NT2/D1 (cell line): ENCODE data around the gene FASN.

Source experiments
- DNase-seq: peaks from one replicate; pipeline ENCODE4 v3.0.0-alpha.2; 2011; ENCODE audit warnings: low read depth, low spot score
- H3K27me3 ChIP-seq: 2 replicates; pipeline ENCODE4 v1.6.0; 2011; ENCODE audit warnings: mild to moderate bottlenecking; ENCODE audit not compliant: insufficient read length, insufficient read depth
- H3K36me3 ChIP-seq: 2 replicates; pipeline ENCODE4 v1.6.1; 2011; ENCODE audit warnings: mild to moderate bottlenecking, low read length, mixed read lengths; ENCODE audit not compliant: insufficient read depth, insufficient read length
- H3K4me1 ChIP-seq: 2 replicates; pipeline ENCODE4 v1.5.1; 2011; ENCODE audit not compliant: insufficient read depth, insufficient read length
- H3K4me3 ChIP-seq: 2 replicates; pipeline ENCODE4 v1.5.1; 2011; ENCODE audit warnings: low read depth; ENCODE audit not compliant: insufficient read length
- H3K9ac ChIP-seq: 2 replicates; pipeline ENCODE4 v1.6.0; 2011; ENCODE audit warnings: low read depth; ENCODE audit not compliant: insufficient read length
- H3K9me3 ChIP-seq: 2 replicates; pipeline ENCODE4 v1.5.1; 2011; ENCODE audit warnings: mild to moderate bottlenecking, low read length; ENCODE audit not compliant: insufficient read depth
- SUZ12 ChIP-seq: IDR thresholded peaks from 2 replicates; pipeline ENCODE4 v1.6.1; 2011; ENCODE audit not compliant: insufficient read length, insufficient read depth; ENCODE audit errors: extremely low read depth
- YY1 ChIP-seq: IDR thresholded peaks from 2 replicates; pipeline ENCODE4 v1.6.1; 2011; ENCODE audit not compliant: insufficient read length, insufficient read depth
- ZNF274 ChIP-seq: IDR thresholded peaks from 2 replicates; pipeline ENCODE4 v1.6.1; 2011; ENCODE audit warnings: mild to moderate bottlenecking, low read depth, low read length

FASN gene

DNA sequence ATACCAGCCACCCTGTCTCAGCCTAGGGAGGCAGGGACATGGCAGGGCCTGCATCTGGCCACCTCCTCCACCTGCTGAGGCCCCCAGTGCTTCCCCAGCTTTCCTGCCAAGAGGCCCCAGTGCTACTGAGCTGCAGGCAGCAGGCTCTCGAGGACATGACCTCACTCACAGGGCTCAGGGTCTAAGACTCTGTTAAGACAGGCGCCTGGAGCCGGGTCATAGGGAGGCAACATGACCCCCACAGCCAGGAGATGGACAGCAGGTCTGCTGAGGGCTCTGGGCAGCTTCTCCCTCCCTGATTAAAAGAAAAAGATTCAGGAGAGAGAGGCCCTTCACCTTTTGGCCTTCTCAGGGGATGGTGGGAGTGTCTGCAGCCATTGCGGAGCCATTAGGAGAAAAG, 23.2 kb upstream of the FASN start:
- no peaks in the 10 kb centered on the region for H3K27me3 ChIP-seq
- no peak overlapping the region for H3K4me3 ChIP-seq
- peaks cover 26% of the 10 kb centered on the region for H3K4me1 ChIP-seq
- H3K9ac ChIP-seq: peak overlapping the region; percentile 24
- no peak for DNase-seq
- H3K9me3 ChIP-seq: no peaks in the 10 kb centered on the region
- no peak for TF ChIP-seq ZNF274
- H3K36me3 ChIP-seq: peaks cover 17% of the 10 kb centered on the region

GRCh38 chr17:82120148-82120547, 22.1 kb upstream of the FASN start:
- H3K36me3 ChIP-seq: peaks cover 14% of the 10 kb centered on the region
- no peak for DNase-seq
- H3K4me1 ChIP-seq: peaks cover 27% of the 10 kb centered on the region
- no peak overlapping the region for H3K9ac ChIP-seq
- no peaks in the 10 kb centered on the region for H3K9me3 ChIP-seq
- no peak overlapping the region for H3K4me3 ChIP-seq
- H3K27me3 ChIP-seq: no peaks in the 10 kb centered on the region
- TF ChIP-seq ZNF274 (no peak), YY1 (no peak), SUZ12 (no peak)

- no peaks in the 10 kb centered on the region for H3K9me3 ChIP-seq
- DNase-seq: peak; percentile 66
- TF ChIP-seq ZNF274 (no peak), SUZ12 (no peak), YY1 (no peak)
- no peak overlapping the region for H3K4me3 ChIP-seq
- H3K36me3 ChIP-seq: peaks cover 22% of the 10 kb centered on the region
- no peak overlapping the region for H3K9ac ChIP-seq
- H3K4me1 ChIP-seq: peaks cover 24% of the 10 kb centered on the region
- no peaks in the 10 kb centered on the region for H3K27me3 ChIP-seq
Measured at GRCh38 chr17:82118815-82119380, 20.9 kb upstream of the FASN start.

GRCh38 chr17:82118168-82118814, 20.3 kb upstream of the FASN start:
- peaks cover 24% of the 10 kb centered on the region for H3K4me1 ChIP-seq
- no peak overlapping the region for H3K4me3 ChIP-seq
- no peak for TF ChIP-seq ZNF274
- no peak for TF ChIP-seq SUZ12
- TF ChIP-seq YY1: no peak
- peaks cover 27% of the 10 kb centered on the region for H3K36me3 ChIP-seq
- H3K27me3 ChIP-seq: no peaks in the 10 kb centered on the region
- no peak for DNase-seq
- no peaks in the 10 kb centered on the region for H3K9me3 ChIP-seq
- peak overlapping the region; percentile 36 for H3K9ac ChIP-seq

GRCh38 chr17:82117139-82118090, 19.4 kb upstream of the FASN start:
- Histone ChIP-seq H3K27me3 (peaks cover 2% of the 10 kb centered on the region), H3K4me1 (peaks cover 24% of the 10 kb centered on the region), H3K9ac (no peak overlapping the region), H3K36me3 (peaks cover 29% of the 10 kb centered on the region), H3K9me3 (no peaks in the 10 kb centered on the region), H3K4me3 (no peak overlapping the region)
- no peak for DNase-seq
- no peak for TF ChIP-seq SUZ12

DNA sequence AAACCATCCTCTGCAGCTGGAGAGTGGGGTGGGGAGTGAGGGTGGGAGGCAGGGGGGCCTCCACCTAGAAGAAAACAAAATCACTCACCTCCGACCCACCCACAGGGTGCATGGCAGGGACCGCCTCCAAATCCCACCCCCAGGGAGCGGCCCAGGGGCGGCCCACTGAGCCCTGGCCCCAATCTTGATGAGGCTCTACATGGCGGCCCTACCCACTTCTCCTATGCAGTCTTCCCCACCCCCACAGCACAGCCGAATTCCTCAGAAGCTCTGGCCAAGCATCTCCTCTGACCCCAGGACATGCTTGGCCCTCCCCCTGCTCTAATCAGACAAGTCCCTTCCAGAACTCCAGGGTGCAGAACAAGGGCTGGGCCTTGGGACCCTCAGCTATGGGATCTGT, 18.2 kb upstream of the FASN start:
- no peak for DNase-seq
- no peak overlapping the region for H3K9ac ChIP-seq
- peaks cover 24% of the 10 kb centered on the region for H3K36me3 ChIP-seq
- TF ChIP-seq ZNF274 (no peak), YY1 (no peak), SUZ12 (no peak)
- no peak overlapping the region for H3K4me3 ChIP-seq
- H3K9me3 ChIP-seq: no peaks in the 10 kb centered on the region
- H3K4me1 ChIP-seq: peaks cover 19% of the 10 kb centered on the region
- peaks cover 6% of the 10 kb centered on the region for H3K27me3 ChIP-seq

DNA sequence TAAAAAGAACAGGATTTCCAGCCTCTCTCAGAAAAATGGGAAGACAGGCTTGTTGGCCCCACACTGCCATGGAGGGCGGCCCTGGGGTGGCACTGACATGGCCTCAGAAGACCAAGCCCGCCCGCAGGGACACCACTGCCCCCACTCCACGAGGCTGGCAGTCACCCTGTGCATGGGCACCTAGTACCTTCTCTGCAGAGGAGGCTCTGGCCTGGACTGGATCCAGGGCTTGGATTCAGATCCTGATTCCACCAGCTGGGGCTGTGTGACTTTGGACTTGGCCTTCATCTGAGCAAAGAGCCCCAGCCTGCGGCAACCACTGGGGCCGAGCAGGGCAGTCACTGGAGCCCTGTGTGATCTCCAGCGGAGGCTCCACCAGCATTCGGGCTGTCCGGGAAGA, 16.8 kb upstream of the FASN start:
- H3K9ac ChIP-seq: no peak overlapping the region
- DNase-seq: no peak
- H3K27me3 ChIP-seq: peaks cover 6% of the 10 kb centered on the region
- peaks cover 19% of the 10 kb centered on the region for H3K4me1 ChIP-seq
- H3K4me3 ChIP-seq: no peak overlapping the region
- no peak for TF ChIP-seq YY1
- no peak for TF ChIP-seq ZNF274
- no peak for TF ChIP-seq SUZ12
- H3K36me3 ChIP-seq: peaks cover 22% of the 10 kb centered on the region
- H3K9me3 ChIP-seq: no peaks in the 10 kb centered on the region
